C4-2B (cell line): Measurements from ENCODE around the gene METTL1.

Source experiments
- ZFX ChIP-seq: fragments of 450-650 bp; IDR thresholded peaks from 2 replicates; pipeline ENCODE4 v1.6.1; 2017
- TF ChIP-seq, protein P1 (sequence below): fragments of 450-650 bp; conservative IDR thresholded peaks from 2 replicates; pipeline ENCODE4 v1.5.1; 2017; ENCODE audit warnings: mild to moderate bottlenecking

- no peak for TF ChIP-seq ZFX
- TF ChIP-seq, protein P1, sequence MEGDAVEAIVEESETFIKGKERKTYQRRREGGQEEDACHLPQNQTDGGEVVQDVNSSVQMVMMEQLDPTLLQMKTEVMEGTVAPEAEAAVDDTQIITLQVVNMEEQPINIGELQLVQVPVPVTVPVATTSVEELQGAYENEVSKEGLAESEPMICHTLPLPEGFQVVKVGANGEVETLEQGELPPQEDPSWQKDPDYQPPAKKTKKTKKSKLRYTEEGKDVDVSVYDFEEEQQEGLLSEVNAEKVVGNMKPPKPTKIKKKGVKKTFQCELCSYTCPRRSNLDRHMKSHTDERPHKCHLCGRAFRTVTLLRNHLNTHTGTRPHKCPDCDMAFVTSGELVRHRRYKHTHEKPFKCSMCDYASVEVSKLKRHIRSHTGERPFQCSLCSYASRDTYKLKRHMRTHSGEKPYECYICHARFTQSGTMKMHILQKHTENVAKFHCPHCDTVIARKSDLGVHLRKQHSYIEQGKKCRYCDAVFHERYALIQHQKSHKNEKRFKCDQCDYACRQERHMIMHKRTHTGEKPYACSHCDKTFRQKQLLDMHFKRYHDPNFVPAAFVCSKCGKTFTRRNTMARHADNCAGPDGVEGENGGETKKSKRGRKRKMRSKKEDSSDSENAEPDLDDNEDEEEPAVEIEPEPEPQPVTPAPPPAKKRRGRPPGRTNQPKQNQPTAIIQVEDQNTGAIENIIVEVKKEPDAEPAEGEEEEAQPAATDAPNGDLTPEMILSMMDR = no peak
These were observed 29.8 kb downstream of the METTL1 start for GRCh38 chr12:57741844-57742738.
